Measurements from ENCODE around the gene PBX2.

DNA sequence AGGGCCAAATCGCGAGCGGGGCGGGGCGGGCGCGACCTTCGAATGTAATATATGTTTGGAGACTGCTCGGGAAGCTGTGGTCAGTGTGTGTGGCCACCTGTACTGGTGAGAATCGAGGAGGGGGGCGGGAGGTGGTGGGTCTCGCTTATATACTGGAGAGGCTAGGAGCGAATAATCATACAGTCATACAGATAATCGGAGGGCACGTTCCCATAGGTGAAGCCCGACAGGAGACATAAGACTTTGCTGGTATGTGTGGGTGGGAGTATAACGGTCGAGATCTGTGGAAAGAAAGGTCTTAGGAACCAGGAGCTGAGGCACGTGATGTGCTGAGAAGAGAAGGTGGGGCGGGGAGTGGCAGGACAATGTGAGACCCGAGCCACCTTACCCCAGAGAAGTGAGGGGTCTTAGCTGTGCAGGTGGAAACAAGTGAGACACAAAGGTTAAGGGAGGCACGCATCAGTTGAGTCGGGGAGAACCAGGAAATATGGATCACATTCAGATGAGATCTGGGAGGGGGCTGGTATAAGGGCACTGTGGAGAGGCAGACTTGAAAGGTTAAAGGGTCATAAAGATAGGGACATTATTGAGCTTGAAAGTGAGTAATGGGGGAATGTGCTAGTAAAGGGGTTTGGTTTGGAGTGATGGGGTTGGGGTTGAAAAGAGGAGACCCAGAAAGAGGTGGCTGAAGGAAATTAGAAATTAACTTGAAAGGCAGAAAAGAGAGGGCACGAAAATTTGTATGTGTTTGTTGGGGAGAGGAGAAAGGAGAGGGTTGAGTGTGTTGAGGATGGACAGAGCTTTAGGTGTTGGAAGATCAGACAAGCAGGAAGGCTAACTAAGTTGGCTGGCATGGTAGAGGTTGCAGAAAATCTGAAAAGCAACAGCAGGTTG lies 11.2 kb downstream of the PBX2 start:
- TF ChIP-seq POLR2A (IDR thresholded peaks at IDR 0.05; ENCODE audit: low read depth, low read length) (no peak), TAF1 (IDR thresholded peaks at IDR 0.05; ENCODE audit: borderline replicate concordance, low read depth, low read length) (no peak)
